ENCODE data around the gene LRRC4C. TPM values are rescaled to one million over a fixed set of nuclear protein-coding genes. Genes with fewer than 3 reads are reported as not detected.

LRRC4C gene
- total and polyA plus RNA-seq, 12 donors = 0.15 to 0.93 (median 0.40) TPM

DNA sequence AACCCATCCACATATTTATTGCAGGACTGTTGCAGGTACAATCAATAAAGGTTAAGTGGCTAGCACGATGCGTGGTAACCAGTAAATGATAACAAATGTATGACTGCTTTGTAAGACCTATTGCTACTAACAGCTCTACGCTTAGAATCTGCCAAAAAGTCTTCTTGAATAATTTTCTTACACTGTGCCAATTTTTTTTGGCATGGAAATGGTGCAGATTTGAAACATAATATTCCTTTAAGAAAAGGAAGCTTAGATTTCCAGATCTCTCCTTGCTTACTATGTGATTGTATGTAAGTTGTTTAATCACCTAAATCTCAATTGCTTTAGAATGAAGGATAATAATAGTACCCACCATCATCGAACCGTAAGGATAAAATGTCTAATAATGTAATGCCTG lies 192.0 kb downstream of the LRRC4C start:
- Histone ChIP-seq H3K36me3 (no peaks in the 10 kb centered on the region), H3K27ac (no peak overlapping the region), H3K4me1 (peaks cover 0 to 9% (median 0%) of the 10 kb centered on the region in 9 donors), H3K9me3 (no peaks in the 10 kb centered on the region), H3K27me3 (no peaks in the 10 kb centered on the region), H3K4me3 (no peak overlapping the region)
- intact Hi-C loops (cut with DNase I) = no loop called here
- 54% methylated on average over 5 of the region's 5 CpGs for WGBS, 2 donors
- TF ChIP-seq, protein P1, sequence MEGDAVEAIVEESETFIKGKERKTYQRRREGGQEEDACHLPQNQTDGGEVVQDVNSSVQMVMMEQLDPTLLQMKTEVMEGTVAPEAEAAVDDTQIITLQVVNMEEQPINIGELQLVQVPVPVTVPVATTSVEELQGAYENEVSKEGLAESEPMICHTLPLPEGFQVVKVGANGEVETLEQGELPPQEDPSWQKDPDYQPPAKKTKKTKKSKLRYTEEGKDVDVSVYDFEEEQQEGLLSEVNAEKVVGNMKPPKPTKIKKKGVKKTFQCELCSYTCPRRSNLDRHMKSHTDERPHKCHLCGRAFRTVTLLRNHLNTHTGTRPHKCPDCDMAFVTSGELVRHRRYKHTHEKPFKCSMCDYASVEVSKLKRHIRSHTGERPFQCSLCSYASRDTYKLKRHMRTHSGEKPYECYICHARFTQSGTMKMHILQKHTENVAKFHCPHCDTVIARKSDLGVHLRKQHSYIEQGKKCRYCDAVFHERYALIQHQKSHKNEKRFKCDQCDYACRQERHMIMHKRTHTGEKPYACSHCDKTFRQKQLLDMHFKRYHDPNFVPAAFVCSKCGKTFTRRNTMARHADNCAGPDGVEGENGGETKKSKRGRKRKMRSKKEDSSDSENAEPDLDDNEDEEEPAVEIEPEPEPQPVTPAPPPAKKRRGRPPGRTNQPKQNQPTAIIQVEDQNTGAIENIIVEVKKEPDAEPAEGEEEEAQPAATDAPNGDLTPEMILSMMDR (IDR thresholded peaks at IDR 0.05) = no peak
- DNase-seq (no peak), ATAC-seq (no peak)

DNA sequence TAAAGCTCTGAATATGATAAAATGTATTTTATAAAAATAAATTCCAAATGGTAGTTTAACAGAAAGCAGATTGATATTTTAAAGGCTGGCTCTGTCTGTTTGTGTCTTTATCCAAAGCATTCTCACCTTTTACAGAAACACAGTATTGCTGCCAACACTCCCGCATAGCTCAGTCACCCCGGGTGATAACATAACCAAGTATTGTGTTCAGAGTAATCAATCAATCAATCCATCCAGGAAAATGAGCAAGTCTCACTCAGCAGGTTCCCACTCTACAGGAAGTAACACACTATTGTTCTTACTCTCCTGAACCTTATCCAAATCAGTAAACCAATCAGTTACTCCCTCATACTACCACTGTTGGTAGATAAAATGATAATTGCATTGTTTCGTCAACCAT lies 203.4 kb downstream of the LRRC4C start:
- no peaks in the 10 kb centered on the region for H3K27me3 ChIP-seq
- intact Hi-C loops (cut with DNase I) = no loop called here
- DNase-seq (no peak), ATAC-seq (no peak)
- no peak overlapping the region for H3K27ac ChIP-seq
- no peaks in the 10 kb centered on the region for H3K9me3 ChIP-seq
- TF ChIP-seq, protein P1 (IDR thresholded peaks at IDR 0.05) = no peak
- H3K4me1 ChIP-seq = no peaks in the 10 kb centered on the region
- no peaks in the 10 kb centered on the region for H3K36me3 ChIP-seq
- H3K4me3 ChIP-seq = no peak overlapping the region
- WGBS, 2 donors = 55 to 59% methylated on average over 3 of the region's 3 CpGs

DNA sequence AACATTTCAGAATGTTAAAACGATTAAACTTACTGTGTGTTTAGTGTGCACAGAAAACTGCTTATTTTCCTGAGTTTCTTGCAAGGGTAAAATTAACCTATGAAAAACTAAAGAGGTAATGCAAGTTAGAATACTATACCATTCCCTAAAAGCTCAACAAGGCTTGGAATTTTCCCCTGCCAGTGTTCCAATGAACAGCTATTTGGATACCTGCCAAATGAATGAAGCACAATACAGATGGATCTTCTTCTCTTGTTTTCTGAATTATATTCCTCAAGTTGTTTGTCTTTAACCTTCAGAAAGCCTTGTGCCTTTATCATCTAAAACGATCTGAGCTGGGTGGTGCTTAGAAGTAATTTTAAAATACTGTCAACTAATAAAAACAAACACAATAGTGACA lies 204.5 kb downstream of the LRRC4C start:
- WGBS, 2 donors = 48 to 63% methylated on average over 2 of the region's 2 CpGs
- H3K27me3 ChIP-seq = no peaks in the 10 kb centered on the region
- TF ChIP-seq, protein P1 (IDR thresholded peaks at IDR 0.05) = no peak
- H3K27ac ChIP-seq = no peak overlapping the region
- intact Hi-C loops (cut with DNase I) = no loop called here
- H3K36me3 ChIP-seq = no peaks in the 10 kb centered on the region
- no peaks in the 10 kb centered on the region for H3K4me1 ChIP-seq
- no peak overlapping the region for H3K4me3 ChIP-seq
- no peak for ATAC-seq
- DNase-seq = no peak
- H3K9me3 ChIP-seq = no peaks in the 10 kb centered on the region

DNA sequence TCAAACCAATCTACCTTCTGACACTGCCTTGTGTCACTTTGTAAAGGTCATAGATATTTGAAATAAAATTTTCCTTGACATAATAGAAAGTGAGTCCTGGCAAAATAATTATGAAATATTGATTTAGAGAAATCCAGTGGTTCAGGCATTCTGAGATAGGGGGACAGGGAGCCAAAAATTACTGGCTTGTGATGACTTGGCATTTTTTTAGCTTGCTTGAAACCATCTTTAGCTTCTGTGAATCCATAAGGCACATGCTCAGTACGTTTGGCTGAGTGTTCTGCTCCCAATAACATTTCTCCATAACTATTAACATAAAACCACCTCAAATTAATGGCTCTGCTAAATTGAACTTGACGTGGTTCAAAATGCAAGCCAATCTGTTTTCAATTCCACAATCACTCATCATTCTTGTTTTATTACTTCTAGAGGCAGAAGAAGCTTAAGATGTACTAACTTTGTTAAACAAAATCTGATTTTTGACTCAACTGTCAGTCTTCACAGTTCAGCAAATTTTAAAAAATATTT lies 209.0 kb downstream of the LRRC4C start:
- TF ChIP-seq, protein P1 (IDR thresholded peaks at IDR 0.05) = no peak
- no peak overlapping the region for H3K4me3 ChIP-seq
- H3K36me3 ChIP-seq = no peaks in the 10 kb centered on the region
- intact Hi-C loops (cut with DNase I) = no loop called here
- DNase-seq (no peak), ATAC-seq (no peak)
- no peaks in the 10 kb centered on the region for H3K27me3 ChIP-seq
- no peaks in the 10 kb centered on the region for H3K4me1 ChIP-seq
- no peak overlapping the region for H3K27ac ChIP-seq
- H3K9me3 ChIP-seq = no peaks in the 10 kb centered on the region
- 57 to 69% methylated on average over 2 of the region's 2 CpGs for WGBS, 2 donors
